GM10248 (cell line): ENCODE data around the gene SCARB2.

Source experiments
- CTCF ChIA-PET: fragments of 300-600 bp; sonication (Branson Sonifier 250); formaldehyde crosslinking; extraction: SDS; loops from one replicate; lab custom pipeline; 2021; ENCODE audit warnings: antibody characterized with exemption; lab: Yijun Ruan, JAX
- POLR2A ChIA-PET: fragments of 350-650 bp; sonication (Branson Sonifier 250); formaldehyde crosslinking; extraction: SDS; loops from one replicate; lab custom pipeline; 2020; ENCODE audit warnings: antibody characterized with exemption; lab: Yijun Ruan, JAX
- DNase-seq: peaks from one replicate; pipeline ENCODE4 v3.0.0; 2012; ENCODE audit errors: extremely low spot score
- CTCF ChIP-seq: IDR thresholded peaks from 2 replicates; pipeline ENCODE4 v1.5.1; 2012; ENCODE audit warnings: mild to moderate bottlenecking, low read depth; ENCODE audit errors: extremely low read depth, missing control alignments, control extremely low read depth

The SCARB2 gene

GRCh38 chr4:76116821-76117220 is 96.8 kb downstream of the SCARB2 start:
- POLR2A ChIA-PET, result no interaction called here

More at GRCh38 chr4:76116821-76117220, 96.8 kb downstream of the SCARB2 start:
- CTCF ChIA-PET, result no interaction called here
- DNase-seq, result no peak
- TF ChIP-seq CTCF, result no peak
